ENCODE data around the gene H6PD. TPM values are rescaled to one million over a fixed set of nuclear protein-coding genes. Genes with fewer than 3 reads are reported as not detected.

Gene H6PD
- total RNA-seq, 2 donors from 2014 or later = 35.0 to 41.0 TPM

DNA sequence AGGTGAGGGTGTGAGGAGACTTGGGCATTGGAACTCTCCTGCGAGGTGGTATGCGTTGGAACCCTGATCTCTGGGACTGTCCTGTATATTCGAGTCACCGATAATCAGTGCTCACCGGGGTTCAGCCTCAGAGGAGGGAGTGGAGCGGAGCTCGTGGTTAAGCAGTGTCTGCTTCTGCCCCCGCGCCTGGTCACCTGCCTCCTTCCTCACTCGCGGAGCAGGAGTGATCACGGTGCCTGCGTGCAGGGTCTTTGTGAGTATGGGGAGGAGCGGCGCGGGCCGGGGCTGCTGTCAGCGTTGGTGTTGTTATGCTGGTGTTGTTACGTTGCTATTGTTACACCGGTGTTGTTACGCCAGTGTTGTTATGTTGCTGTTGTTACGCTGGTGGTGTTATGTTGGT lies 23.3 kb downstream of the H6PD start:
- TF ChIP-seq, protein P1, sequence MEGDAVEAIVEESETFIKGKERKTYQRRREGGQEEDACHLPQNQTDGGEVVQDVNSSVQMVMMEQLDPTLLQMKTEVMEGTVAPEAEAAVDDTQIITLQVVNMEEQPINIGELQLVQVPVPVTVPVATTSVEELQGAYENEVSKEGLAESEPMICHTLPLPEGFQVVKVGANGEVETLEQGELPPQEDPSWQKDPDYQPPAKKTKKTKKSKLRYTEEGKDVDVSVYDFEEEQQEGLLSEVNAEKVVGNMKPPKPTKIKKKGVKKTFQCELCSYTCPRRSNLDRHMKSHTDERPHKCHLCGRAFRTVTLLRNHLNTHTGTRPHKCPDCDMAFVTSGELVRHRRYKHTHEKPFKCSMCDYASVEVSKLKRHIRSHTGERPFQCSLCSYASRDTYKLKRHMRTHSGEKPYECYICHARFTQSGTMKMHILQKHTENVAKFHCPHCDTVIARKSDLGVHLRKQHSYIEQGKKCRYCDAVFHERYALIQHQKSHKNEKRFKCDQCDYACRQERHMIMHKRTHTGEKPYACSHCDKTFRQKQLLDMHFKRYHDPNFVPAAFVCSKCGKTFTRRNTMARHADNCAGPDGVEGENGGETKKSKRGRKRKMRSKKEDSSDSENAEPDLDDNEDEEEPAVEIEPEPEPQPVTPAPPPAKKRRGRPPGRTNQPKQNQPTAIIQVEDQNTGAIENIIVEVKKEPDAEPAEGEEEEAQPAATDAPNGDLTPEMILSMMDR (IDR thresholded peaks at IDR 0.05) = no peak
- DNase-seq (ENCODE audit: low spot score) = no peak
- H3K27me3 ChIP-seq = no peaks in the 10 kb centered on the region
- no peaks in the 10 kb centered on the region for H3K9me3 ChIP-seq
- no peak overlapping the region for H3K4me3 ChIP-seq
- H3K4me1 ChIP-seq = peaks cover 0 to 27% of the 10 kb centered on the region in 2 donors
- H3K36me3 ChIP-seq = peaks cover 18% of the 10 kb centered on the region
- no peak overlapping the region for H3K27ac ChIP-seq

DNA sequence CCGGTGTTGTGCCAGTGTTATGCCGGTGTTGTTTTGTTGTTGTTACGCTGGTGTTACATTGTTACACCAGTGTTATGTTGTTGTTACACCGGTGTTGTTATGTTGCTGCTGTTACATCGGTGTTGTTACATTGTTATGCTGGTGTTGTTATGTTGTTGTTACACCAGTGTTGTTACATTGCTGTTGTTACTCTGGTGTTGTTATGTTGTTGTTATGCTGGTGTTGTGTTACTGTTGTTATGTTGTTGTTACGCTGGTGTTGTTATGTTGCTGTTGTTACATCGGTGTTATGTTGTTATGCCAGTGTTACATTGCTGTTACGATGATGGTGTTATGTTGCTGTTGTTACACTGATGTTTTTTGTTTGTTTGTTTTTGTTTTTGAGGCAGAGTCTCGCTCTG lies 24.1 kb downstream of the H6PD start:
- Histone ChIP-seq H3K27ac (no peak overlapping the region), H3K4me1 (peaks cover 0 to 19% of the 10 kb centered on the region in 2 donors), H3K9me3 (no peaks in the 10 kb centered on the region), H3K36me3 (peaks cover 25% of the 10 kb centered on the region), H3K4me3 (no peak overlapping the region), H3K27me3 (no peaks in the 10 kb centered on the region)
- no peak for DNase-seq (ENCODE audit: low spot score)
- TF ChIP-seq, protein P1 (IDR thresholded peaks at IDR 0.05) = no peak

DNA sequence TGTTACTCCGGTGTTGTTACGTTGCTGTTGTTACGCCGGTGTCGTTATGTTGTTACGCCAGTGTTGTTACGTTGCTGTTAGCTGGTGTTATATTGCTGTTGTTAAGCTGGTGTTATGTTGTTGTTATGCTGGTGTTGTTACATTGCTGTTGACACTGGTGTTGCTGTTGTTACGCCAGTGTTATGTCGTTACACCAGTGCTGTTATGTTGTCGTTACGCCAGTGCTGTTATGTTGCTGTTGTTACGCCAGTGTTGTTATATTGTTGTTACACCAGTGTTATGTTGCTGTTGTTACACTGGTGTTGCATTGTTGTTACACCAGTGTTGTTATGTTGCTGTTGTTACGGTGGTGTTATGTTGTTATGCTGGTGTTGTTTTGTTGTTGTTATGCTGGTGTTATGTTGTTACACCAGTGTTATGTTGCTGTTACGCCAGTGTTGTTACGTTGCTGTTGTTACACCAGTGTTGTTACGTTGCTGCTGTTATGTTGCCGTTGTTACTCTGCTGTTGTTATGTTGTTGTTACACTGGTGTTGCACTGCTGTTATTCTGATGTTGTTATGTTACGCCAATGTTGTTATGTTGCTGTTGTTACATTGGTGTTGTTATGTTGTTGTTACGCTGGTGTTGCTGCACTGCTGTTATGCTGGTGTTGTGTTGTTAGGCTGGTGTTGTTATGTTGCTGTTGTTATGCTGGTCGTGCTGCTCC lies 25.6 kb downstream of the H6PD start:
- DNase-seq (ENCODE audit: low spot score) = no peak
- TF ChIP-seq, protein P1 (IDR thresholded peaks at IDR 0.05) = no peak
- no peaks in the 10 kb centered on the region for H3K9me3 ChIP-seq
- no peak overlapping the region for H3K4me3 ChIP-seq
- no peaks in the 10 kb centered on the region for H3K27me3 ChIP-seq
- peaks cover 41% of the 10 kb centered on the region for H3K36me3 ChIP-seq
- peaks cover 0 to 5% of the 10 kb centered on the region in 2 donors for H3K4me1 ChIP-seq
- no peak overlapping the region for H3K27ac ChIP-seq

DNA sequence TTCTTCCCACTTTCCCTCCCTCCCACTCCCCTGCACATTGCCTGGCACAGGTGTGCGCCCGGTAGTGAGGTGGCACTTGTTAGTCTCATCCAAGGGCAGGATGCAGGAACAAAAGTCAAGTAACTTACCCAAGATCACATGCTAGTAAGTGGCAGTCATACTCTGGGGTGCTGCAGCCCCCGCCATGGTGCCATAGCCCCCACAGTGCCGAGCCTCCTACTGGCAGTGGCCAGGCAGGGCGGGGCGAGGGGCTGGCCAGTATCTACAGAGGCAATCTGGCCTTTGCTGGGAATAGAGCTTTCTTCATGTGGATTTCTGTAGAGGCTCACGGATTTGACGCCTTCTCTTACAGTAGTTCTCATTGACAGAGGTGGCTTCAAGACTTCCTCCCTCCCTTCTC lies 26.9 kb downstream of the H6PD start:
- Histone ChIP-seq H3K27ac (no peak overlapping the region), H3K4me3 (no peak overlapping the region), H3K27me3 (no peaks in the 10 kb centered on the region), H3K9me3 (no peaks in the 10 kb centered on the region), H3K4me1 (peaks cover 0 to 6% of the 10 kb centered on the region in 2 donors), H3K36me3 (peaks cover 47% of the 10 kb centered on the region)
- TF ChIP-seq, protein P1 (IDR thresholded peaks at IDR 0.05) = no peak
- DNase-seq (ENCODE audit: low spot score) = no peak

DNA sequence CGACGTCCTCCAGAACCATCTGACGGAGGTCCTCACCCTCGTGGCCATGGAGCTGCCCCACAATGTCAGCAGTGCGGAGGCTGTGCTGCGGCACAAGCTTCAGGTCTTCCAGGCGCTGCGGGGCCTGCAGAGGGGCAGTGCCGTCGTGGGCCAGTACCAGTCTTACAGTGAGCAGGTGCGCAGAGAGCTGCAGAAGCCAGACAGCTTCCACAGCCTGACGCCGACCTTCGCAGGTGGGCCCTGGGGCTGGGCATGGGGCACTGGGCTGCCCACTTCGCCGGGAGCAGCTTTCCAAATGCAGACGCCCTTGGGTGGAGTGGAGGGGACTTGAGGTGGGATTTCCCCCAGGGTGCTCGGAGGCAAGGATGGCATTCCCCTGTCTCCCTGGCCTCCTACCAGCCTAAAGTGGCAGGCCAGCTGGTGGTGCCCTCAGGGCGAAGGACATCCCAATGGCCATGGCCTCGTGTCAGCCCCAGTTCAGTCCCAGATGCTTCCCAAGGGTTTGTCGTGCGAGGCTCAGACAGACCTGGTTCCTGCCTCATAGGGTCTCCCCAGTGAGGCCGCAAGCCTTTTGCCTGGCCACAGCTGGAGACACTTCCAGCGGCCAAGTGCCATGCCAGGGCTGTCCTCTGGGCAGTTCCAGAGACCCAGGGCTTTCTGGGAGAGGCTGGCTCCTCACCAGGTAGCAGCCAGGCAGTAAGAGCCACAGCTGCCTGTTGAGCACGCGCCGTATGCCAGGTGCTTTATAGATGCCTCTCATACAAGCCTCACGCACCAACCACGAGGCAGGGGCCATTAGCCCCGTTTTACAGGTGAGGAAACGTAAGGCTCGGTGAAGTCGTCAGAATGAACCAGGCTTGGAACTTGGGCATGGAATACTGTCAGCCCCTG lies 27.8 kb downstream of the H6PD start:
- TF ChIP-seq, protein P1 (IDR thresholded peaks at IDR 0.05) = no peak
- peaks cover 47% of the 10 kb centered on the region for H3K36me3 ChIP-seq
- H3K9me3 ChIP-seq = no peaks in the 10 kb centered on the region
- no peak overlapping the region for H3K27ac ChIP-seq
- no peak overlapping the region for H3K4me3 ChIP-seq
- H3K4me1 ChIP-seq = peaks cover 0 to 15% of the 10 kb centered on the region in 2 donors
- DNase-seq (ENCODE audit: low spot score) = no peak
- H3K27me3 ChIP-seq = no peaks in the 10 kb centered on the region

All from right atrium auricular region (tissue), 2 donors.